Mesenchymal stem cell (in vitro differentiated cells and primary cell): Measurements from ENCODE around the gene LAP3.
A peak's percentile ranks its signal among the peaks of the same experiment; 100 is the strongest.

Experiments used
- DNase-seq: peaks from one replicate; pipeline ENCODE4 v3.0.0-alpha.2; 2013
- H2AFZ ChIP-seq: one replicate; pipeline ENCODE4 v1.6.1; 2013; ENCODE audit warnings: low read depth, mild to moderate bottlenecking, control low read depth, inconsistent platforms, low read length, moderate library complexity
- H2AK5ac ChIP-seq: 2 replicates; pipeline ENCODE4 v1.6.1; 2013; ENCODE audit warnings: low read length, moderate library complexity, mild to moderate bottlenecking, inconsistent platforms; ENCODE audit not compliant: severe bottlenecking
- H2BK120ac ChIP-seq: one replicate; pipeline ENCODE4 v1.6.1; 2013; ENCODE audit warnings: low read depth, mild to moderate bottlenecking, inconsistent platforms, low read length, moderate library complexity
- H2BK12ac ChIP-seq, 2 experiments: one replicate each; pipeline ENCODE4 v1.6.1; 2013; ENCODE audit warnings: inconsistent platforms in 2 of 2, low read length in 2 of 2, mild to moderate bottlenecking in 2 of 2, moderate library complexity in 2 of 2, control low read depth in 1 of 2
- H2BK15ac ChIP-seq: one replicate; pipeline ENCODE4 v1.6.1; 2013; ENCODE audit warnings: mild to moderate bottlenecking, low read depth, inconsistent platforms; ENCODE audit not compliant: poor library complexity, severe bottlenecking
- H2BK5ac ChIP-seq: 2 replicates; pipeline ENCODE4 v1.6.1; 2013; ENCODE audit warnings: low read depth, mild to moderate bottlenecking, low read length, control low read depth, inconsistent platforms; ENCODE audit not compliant: poor library complexity, severe bottlenecking
- H3K14ac ChIP-seq, 2 experiments: one replicate each; pipeline ENCODE4 v1.6.1; 2013; ENCODE audit warnings: inconsistent platforms in 2 of 2, low read length in 2 of 2, control low read depth in 1 of 2, mild to moderate bottlenecking in 1 of 2, moderate library complexity in 1 of 2
- H3K18ac ChIP-seq, 2 experiments: one replicate each; pipeline ENCODE4 v1.6.1; 2013; ENCODE audit warnings: inconsistent platforms in 2 of 2, low read length in 2 of 2, control low read depth in 1 of 2, low read depth in 1 of 2, mild to moderate bottlenecking in 1 of 2
- H3K23ac ChIP-seq, 2 experiments: one replicate each; pipeline ENCODE4 v1.6.1; 2013; ENCODE audit warnings: inconsistent platforms in 2 of 2, low read length in 2 of 2, mild to moderate bottlenecking in 2 of 2, moderate library complexity in 2 of 2, control low read depth in 1 of 2
- H3K27ac ChIP-seq: 2 replicates; pipeline ENCODE4 v1.5.1; 2013; ENCODE audit warnings: mild to moderate bottlenecking, moderate library complexity, low read length, control low read depth, inconsistent platforms; ENCODE audit not compliant: poor library complexity, severe bottlenecking
- H3K27me3 ChIP-seq, 2 experiments: 2 replicates each; pipeline versions ENCODE4 v1.6.1 to v1.7.0; 2013; ENCODE audit warnings: low read length in 2 of 2, mild to moderate bottlenecking in 2 of 2, moderate library complexity in 2 of 2, control low read depth in 1 of 2, inconsistent platforms in 1 of 2; ENCODE audit not compliant: control insufficient read depth in 1 of 2, insufficient read depth in 1 of 2
- H3K36me3 ChIP-seq, 2 experiments: 2 replicates each; pipeline versions ENCODE4 v1.6.1 to v1.7.0; 2013; ENCODE audit warnings: low read length in 2 of 2, control low read depth in 1 of 2, inconsistent platforms in 1 of 2, low read depth in 1 of 2, mild to moderate bottlenecking in 1 of 2; ENCODE audit not compliant: insufficient read depth in 2 of 2, control insufficient read depth in 1 of 2
- H3K4ac ChIP-seq, 2 experiments: one replicate each; pipeline ENCODE4 v1.6.1; 2013; ENCODE audit warnings: inconsistent platforms in 2 of 2, low read length in 2 of 2, mild to moderate bottlenecking in 2 of 2, moderate library complexity in 2 of 2, control low read depth in 1 of 2, low read depth in 1 of 2
- H3K4me1 ChIP-seq: 2 replicates; pipeline ENCODE4 v1.6.1; 2013; ENCODE audit warnings: low read depth, low read length, control low read depth; ENCODE audit not compliant: control insufficient read depth, insufficient read depth
- H3K4me2 ChIP-seq: 2 replicates; pipeline ENCODE4 v1.6.1; 2013; ENCODE audit warnings: low read length, mild to moderate bottlenecking, inconsistent platforms; ENCODE audit not compliant: poor library complexity, severe bottlenecking
- H3K4me3 ChIP-seq, 2 experiments: 2 replicates each; pipeline versions ENCODE4 v1.5.1 to v1.7.0; 2013; ENCODE audit warnings: low read length in 2 of 2, mild to moderate bottlenecking in 2 of 2, control low read depth in 1 of 2, low read depth in 1 of 2; ENCODE audit not compliant: insufficient read depth in 1 of 2
- H3K79me1 ChIP-seq: replicated peaks from 2 replicates; pipeline ENCODE4 v1.6.1; 2013; ENCODE audit warnings: mild to moderate bottlenecking, control low read depth, low read length, inconsistent platforms; ENCODE audit not compliant: poor library complexity, severe bottlenecking
- H3K9ac ChIP-seq: 2 replicates; pipeline ENCODE4 v1.7.0; 2013; ENCODE audit warnings: mild to moderate bottlenecking, low read length, moderate library complexity
- H3K9me3 ChIP-seq: 2 replicates; pipeline ENCODE4 v1.7.0; 2013; ENCODE audit warnings: mild to moderate bottlenecking, low read length; ENCODE audit not compliant: control insufficient read depth
- H4K8ac ChIP-seq: one replicate; pipeline ENCODE4 v1.6.1; 2013; ENCODE audit warnings: inconsistent platforms, mild to moderate bottlenecking, low read length, moderate library complexity
- H4K91ac ChIP-seq: one replicate; pipeline ENCODE4 v1.6.1; 2013; ENCODE audit warnings: mild to moderate bottlenecking, low read length, inconsistent platforms
- WGBS: methylation state at CpG from one replicate; pipeline ENCODE4 v1.1.7; 2013; ENCODE audit warnings: mixed read lengths; 5-methylcytosine and 5-hydroxymethylcytosine counted together

The LAP3 gene

GRCh38 chr4:17580969-17581368 lies 4.0 kb downstream of the LAP3 start:
- Histone ChIP-seq H3K4me2 (no peak overlapping the region), H2BK15ac (no peak overlapping the region), H3K36me3 (peaks cover 29 to 57% of the 10 kb centered on the region in 2 experiments), H2BK12ac (no peak overlapping the region), H2BK120ac (no peak overlapping the region), H2AFZ (no peak overlapping the region), H3K4ac (no peak overlapping the region), H3K14ac (no peak overlapping the region), H4K8ac (no peak overlapping the region), H4K91ac (no peak overlapping the region), H3K23ac (no peak overlapping the region), H3K27me3 (no peaks in the 10 kb centered on the region), H3K4me3 (no peak overlapping the region), H2AK5ac (no peak overlapping the region), H3K18ac (no peak overlapping the region), H3K9ac (peak overlapping the region; percentile 95), H3K4me1 (peaks cover 11% of the 10 kb centered on the region), H3K9me3 (no peaks in the 10 kb centered on the region), H3K27ac (no peak overlapping the region), H2BK5ac (no peak overlapping the region), H3K79me1 (peaks cover 29% of the 10 kb centered on the region)
- no peak for DNase-seq
- 97% methylated on average over 5 of the region's 7 CpGs for WGBS

GRCh38 chr4:17583276-17583675 lies 6.3 kb downstream of the LAP3 start:
- H3K27me3 ChIP-seq = no peaks in the 10 kb centered on the region
- H2AK5ac ChIP-seq = no peak overlapping the region
- no peak overlapping the region for H3K14ac ChIP-seq
- no peak overlapping the region for H3K18ac ChIP-seq
- no peak overlapping the region for H3K9ac ChIP-seq
- no peak overlapping the region for H4K91ac ChIP-seq
- H2BK5ac ChIP-seq = no peak overlapping the region
- H3K27ac ChIP-seq = no peak overlapping the region
- H2BK120ac ChIP-seq = no peak overlapping the region
- H2BK15ac ChIP-seq = no peak overlapping the region
- no peak overlapping the region for H4K8ac ChIP-seq
- H3K23ac ChIP-seq = no peak overlapping the region
- 98% methylated on average over 9 of the region's 9 CpGs for WGBS
- DNase-seq = no peak
- peaks cover 3% of the 10 kb centered on the region for H3K4me1 ChIP-seq
- no peaks in the 10 kb centered on the region for H3K9me3 ChIP-seq
- no peak overlapping the region for H2BK12ac ChIP-seq
- no peak overlapping the region for H2AFZ ChIP-seq
- no peak overlapping the region for H3K4me3 ChIP-seq
- H3K4ac ChIP-seq = no peak overlapping the region
- H3K36me3 ChIP-seq = peaks cover 42 to 80% of the 10 kb centered on the region in 2 experiments
- H3K4me2 ChIP-seq = no peak overlapping the region
- peaks cover 30% of the 10 kb centered on the region for H3K79me1 ChIP-seq

GRCh38 chr4:17583941-17584340 lies 6.9 kb downstream of the LAP3 start:
- H2AK5ac ChIP-seq = no peak overlapping the region
- no peak overlapping the region for H3K4me2 ChIP-seq
- peaks cover 26% of the 10 kb centered on the region for H3K79me1 ChIP-seq
- H2AFZ ChIP-seq = no peak overlapping the region
- H2BK5ac ChIP-seq = no peak overlapping the region
- no peak overlapping the region for H2BK120ac ChIP-seq
- no peak overlapping the region for H3K18ac ChIP-seq
- no peaks in the 10 kb centered on the region for H3K9me3 ChIP-seq
- no peak overlapping the region for H3K4me3 ChIP-seq
- H3K4ac ChIP-seq = no peak overlapping the region
- no peak overlapping the region for H4K91ac ChIP-seq
- no peak overlapping the region for H3K23ac ChIP-seq
- 87% methylated on average over 4 of the region's 4 CpGs for WGBS
- no peak overlapping the region for H2BK12ac ChIP-seq
- no peaks in the 10 kb centered on the region for H3K27me3 ChIP-seq
- no peak for DNase-seq
- no peak overlapping the region for H2BK15ac ChIP-seq
- no peak overlapping the region for H3K14ac ChIP-seq
- H3K36me3 ChIP-seq = peaks cover 45 to 86% of the 10 kb centered on the region in 2 experiments
- H3K27ac ChIP-seq = no peak overlapping the region
- H3K4me1 ChIP-seq = no peaks in the 10 kb centered on the region
- no peak overlapping the region for H3K9ac ChIP-seq
- no peak overlapping the region for H4K8ac ChIP-seq

- H2AK5ac ChIP-seq = no peak overlapping the region
- H3K36me3 ChIP-seq = peaks cover 48 to 94% of the 10 kb centered on the region in 2 experiments
- H3K27me3 ChIP-seq = no peaks in the 10 kb centered on the region
- H3K4me1 ChIP-seq = no peaks in the 10 kb centered on the region
- no peak overlapping the region for H3K9ac ChIP-seq
- no peak overlapping the region for H3K18ac ChIP-seq
- H3K4me3 ChIP-seq = no peak overlapping the region
- no peak overlapping the region for H2BK12ac ChIP-seq
- peaks cover 28% of the 10 kb centered on the region for H3K79me1 ChIP-seq
- H3K4ac ChIP-seq = no peak overlapping the region
- DNase-seq = no peak
- H3K4me2 ChIP-seq = no peak overlapping the region
- H2AFZ ChIP-seq = no peak overlapping the region
- H3K14ac ChIP-seq = no peak overlapping the region
- H2BK120ac ChIP-seq = no peak overlapping the region
- 87% methylated on average over 10 of the region's 10 CpGs for WGBS
- H3K9me3 ChIP-seq = no peaks in the 10 kb centered on the region
- no peak overlapping the region for H3K23ac ChIP-seq
- H2BK5ac ChIP-seq = no peak overlapping the region
- no peak overlapping the region for H4K91ac ChIP-seq
- no peak overlapping the region for H3K27ac ChIP-seq
- no peak overlapping the region for H4K8ac ChIP-seq
- H2BK15ac ChIP-seq = no peak overlapping the region
Measured at GRCh38 chr4:17584521-17585213, 7.7 kb downstream of the LAP3 start.
